GM23338 (cell line): ENCODE data around the gene TPP1. TPM values are rescaled to one million over a fixed set of nuclear protein-coding genes. Genes with fewer than 3 reads are reported as not detected.

Source experiments
- ATAC-seq: fragments of 200-7000 bp; cut with Tn5 transposase; 3 replicates; pipeline ENCODE4 v1.9.1; 2020
- DNase-seq: peaks from one replicate; pipeline ENCODE4 v3.0.0-alpha.2; 2015; ENCODE audit warnings: low spot score
- H2AFZ ChIP-seq: fragments of 200-600 bp; sonication (generic); 2 replicates; pipeline ENCODE4 v1.8.0; 2016; ENCODE audit warnings: antibody characterized with exemption, mild to moderate bottlenecking, moderate library complexity
- H3F3A ChIP-seq: fragments of 200-600 bp; sonication (generic); replicated peaks from 2 replicates; pipeline ENCODE4 v1.8.0; 2017; ENCODE audit warnings: antibody characterized with exemption, mixed run types, low read depth
- H3K27ac ChIP-seq: fragments of 200-600 bp; sonication (generic); 2 replicates; pipeline ENCODE4 v1.6.1; 2016; ENCODE audit warnings: low read depth
- H3K27me3 ChIP-seq: fragments of 200-600 bp; sonication (generic); 2 replicates; pipeline ENCODE4 v1.8.0; 2016; ENCODE audit warnings: mild to moderate bottlenecking, mixed run types, moderate library complexity; ENCODE audit not compliant: insufficient read depth
- H3K36me3 ChIP-seq: fragments of 200-600 bp; sonication (generic); 2 replicates; pipeline ENCODE4 v1.8.0; 2016; ENCODE audit warnings: mild to moderate bottlenecking; ENCODE audit not compliant: insufficient read depth
- H3K4me1 ChIP-seq: fragments of 200-600 bp; sonication (generic); 2 replicates; pipeline ENCODE4 v1.8.0; 2016; ENCODE audit warnings: mild to moderate bottlenecking, moderate library complexity; ENCODE audit not compliant: insufficient read depth
- H3K4me2 ChIP-seq: fragments of 200-600 bp; sonication (generic); 2 replicates; pipeline ENCODE4 v1.7.1; 2017; ENCODE audit warnings: mixed run types
- H3K4me3 ChIP-seq: fragments of 200-600 bp; sonication (generic); 2 replicates; pipeline ENCODE4 v1.6.1; 2016; ENCODE audit warnings: mixed run types
- H3K79me2 ChIP-seq: fragments of 200-600 bp; sonication (generic); replicated peaks from 2 replicates; pipeline ENCODE4 v1.8.0; 2017; ENCODE audit warnings: mild to moderate bottlenecking; ENCODE audit not compliant: insufficient read depth
- H3K9me2 ChIP-seq: fragments of 200-600 bp; sonication (generic); 2 replicates; pipeline ENCODE4 v1.8.0; 2017; ENCODE audit not compliant: insufficient read depth
- H4K20me1 ChIP-seq: fragments of 200-600 bp; sonication (generic); replicated peaks from 2 replicates; pipeline ENCODE4 v1.8.0; 2017; ENCODE audit warnings: mild to moderate bottlenecking; ENCODE audit not compliant: insufficient read depth
- H3K27ac Mint-ChIP-seq: 2 replicates; pipeline ENCODE4 v1.8.0; 2020; ENCODE audit warnings: inconsistent platforms, mild to moderate bottlenecking, moderate library complexity, mixed read lengths
- H3K27me3 Mint-ChIP-seq: 3 replicates; pipeline ENCODE4 v1.8.0; 2022; ENCODE audit warnings: low read depth, mild to moderate bottlenecking, moderate library complexity, mixed read lengths, inconsistent platforms; ENCODE audit not compliant: insufficient read depth, poor library complexity
- H3K36me3 Mint-ChIP-seq: 3 replicates; pipeline ENCODE4 v1.8.0; 2021; ENCODE audit warnings: low read depth, mild to moderate bottlenecking, inconsistent platforms, moderate library complexity, mixed read lengths
- H3K4me1 Mint-ChIP-seq: 3 replicates; pipeline ENCODE4 v1.8.0; 2020; ENCODE audit warnings: mild to moderate bottlenecking, inconsistent platforms, mixed read lengths
- H3K4me3 Mint-ChIP-seq: 3 replicates; pipeline ENCODE4 v1.8.0; 2021; ENCODE audit warnings: moderate library complexity, mild to moderate bottlenecking, inconsistent platforms, mixed read lengths
- H3K9me3 Mint-ChIP-seq: 3 replicates; pipeline ENCODE4 v1.8.0; 2020; ENCODE audit warnings: moderate library complexity, mild to moderate bottlenecking, inconsistent platforms, mixed read lengths
- CTCF ChIP-seq, 2 experiments: fragments of 200-600 bp in 1 of 2; sonication (generic) in 1 of 2; conservative IDR thresholded peaks; 2 replicates each; pipeline versions ENCODE4 v1.5.1 to v1.6.1; 2016 to 2017; ENCODE audit warnings: antibody characterized with exemption in 2 of 2, low read depth in 2 of 2, mild to moderate bottlenecking in 2 of 2, moderate library complexity in 1 of 2
- ETS1 ChIP-seq: IDR thresholded peaks from 2 replicates; pipeline ENCODE4 v1.6.1; 2016; ENCODE audit warnings: antibody characterized with exemption
- EZH2 ChIP-seq: fragments of 200-600 bp; sonication (generic); IDR thresholded peaks from one replicate; pipeline ENCODE4 v1.8.0; 2017; ENCODE audit warnings: antibody characterized with exemption, mild to moderate bottlenecking, low read depth; ENCODE audit not compliant: unreplicated experiment
- NANOG ChIP-seq: IDR thresholded peaks from 2 replicates; pipeline ENCODE4 v1.6.1; 2016; ENCODE audit warnings: antibody characterized with exemption, borderline replicate concordance
- POLR2AphosphoS5 ChIP-seq: IDR thresholded peaks from 2 replicates; pipeline ENCODE4 v1.6.1; 2016; ENCODE audit warnings: antibody characterized with exemption, low read depth
- REST ChIP-seq: IDR thresholded peaks from one replicate; pipeline ENCODE4 v1.6.1; 2018; ENCODE audit warnings: antibody characterized with exemption; ENCODE audit not compliant: unreplicated experiment
- STAT1 ChIP-seq: IDR thresholded peaks from one replicate; pipeline ENCODE4 v1.6.1; 2016; ENCODE audit warnings: antibody characterized with exemption; ENCODE audit not compliant: unreplicated experiment
- ZNF114 ChIP-seq: fragments of 250-450 bp; sonication (Bioruptor Pico); IDR thresholded peaks from 2 replicates; pipeline ENCODE4 v1.5.0; 2020; ENCODE audit warnings: mild to moderate bottlenecking, moderate library complexity
- ZNF331 ChIP-seq: fragments of 250-450 bp; sonication (Bioruptor Pico); IDR thresholded peaks from 2 replicates; pipeline ENCODE4 v1.5.0; 2020; ENCODE audit warnings: low read depth, mild to moderate bottlenecking, moderate library complexity
- polyA plus RNA-seq: library from polyadenylated mRNA; unstranded; fragments of >200 nt; fragmentation: Nextera tagmentation; extraction: Ambion mirVana; gene quantifications from 2 replicates; pipeline ENCODE4 v1.2.1, GENCODE V29; 2016
- total RNA-seq: library from RNA; depleted of rRNA; stranded (reverse); fragments of >200 nt; shearing (Covaris generic); gene quantifications from 2 replicates; pipeline ENCODE4 v1.2.3, GENCODE V29; 2014

Gene TPP1
- total and polyA plus RNA-seq, 2 experiments from 2014 or later = 21.7 to 49.7 TPM

GRCh38 chr11:6650980-6651379 is 31.8 kb upstream of the TPP1 start (continued):
- no peak for TF ChIP-seq CTCF (conservative IDR thresholded peaks at IDR 0.05; ENCODE audit: low read depth in 2 of 2)
- TF ChIP-seq NANOG = no peak
- TF ChIP-seq ETS1 = no peak
- TF ChIP-seq POLR2AphosphoS5 = no peak
- no peak for TF ChIP-seq EZH2
- TF ChIP-seq ZNF331 (CRISPR knock-in tag) = no peak
- no peak for TF ChIP-seq STAT1
- no peak for TF ChIP-seq ZNF114

GRCh38 chr11:6650104-6650503 is 30.9 kb upstream of the TPP1 start:
- DNase-seq = no peak
- Histone ChIP-seq H3K4me1 (peaks cover 13% of the 10 kb centered on the region; the same call in 1 of the 2 replicates), H4K20me1 (no peaks in the 10 kb centered on the region; the same call in 1 of the 2 replicates), H2AFZ (no peak overlapping the region), H3K79me2 (no peaks in the 10 kb centered on the region), H3K4me2 (no peak overlapping the region), H3K27ac (no peak overlapping the region), H3K27me3 (peaks cover 39% of the 10 kb centered on the region), H3K9me2 (no peaks in the 10 kb centered on the region), H3K4me3 (no peak overlapping the region), H3F3A (no peaks in the 10 kb centered on the region), H3K36me3 (no peaks in the 10 kb centered on the region)
- no peak for TF ChIP-seq STAT1
- Mint-ChIP-seq H3K4me1 (no peaks in the 10 kb centered on the region), H3K27ac (no peak overlapping the region), H3K36me3 (no peaks in the 10 kb centered on the region), H3K9me3 (no peaks in the 10 kb centered on the region), H3K4me3 (no peak overlapping the region), H3K27me3 (no peaks in the 10 kb centered on the region)
- no peak for ATAC-seq

GRCh38 chr11:6648501-6648900 is 29.3 kb upstream of the TPP1 start:
- no peaks in the 10 kb centered on the region for H3K4me1 Mint-ChIP-seq
- Histone ChIP-seq H3K27me3 (peaks cover 23% of the 10 kb centered on the region), H4K20me1 (no peaks in the 10 kb centered on the region), H3K27ac (no peak overlapping the region), H3K4me2 (no peak overlapping the region), H2AFZ (no peak overlapping the region), H3K9me2 (0 out of 2 replicates have a peak, but pooled peaks cover 7% of the 10 kb centered on the region), H3K36me3 (no peaks in the 10 kb centered on the region), H3K79me2 (no peaks in the 10 kb centered on the region), H3F3A (no peaks in the 10 kb centered on the region), H3K4me1 (peaks cover 13% of the 10 kb centered on the region; the same call in 1 of the 2 replicates), H3K4me3 (no peak overlapping the region)
- no peak overlapping the region for H3K27ac Mint-ChIP-seq
- ATAC-seq (no peak), DNase-seq (no peak)
- no peaks in the 10 kb centered on the region for H3K36me3 Mint-ChIP-seq
- no peaks in the 10 kb centered on the region for H3K27me3 Mint-ChIP-seq
- no peak overlapping the region for H3K4me3 Mint-ChIP-seq
- no peaks in the 10 kb centered on the region for H3K9me3 Mint-ChIP-seq
- TF ChIP-seq ZNF114 = no peak
- TF ChIP-seq REST = no peak
